Measurements from ENCODE around the gene FGF19.
A peak's percentile ranks its signal among the peaks of the same experiment; 100 is the strongest.
"Not testable (repeated sequence)": the region's sequence is repeated elsewhere in the genome, so short reads cannot be mapped to it uniquely, and the experiment has no call there.

Gene FGF19

DNA sequence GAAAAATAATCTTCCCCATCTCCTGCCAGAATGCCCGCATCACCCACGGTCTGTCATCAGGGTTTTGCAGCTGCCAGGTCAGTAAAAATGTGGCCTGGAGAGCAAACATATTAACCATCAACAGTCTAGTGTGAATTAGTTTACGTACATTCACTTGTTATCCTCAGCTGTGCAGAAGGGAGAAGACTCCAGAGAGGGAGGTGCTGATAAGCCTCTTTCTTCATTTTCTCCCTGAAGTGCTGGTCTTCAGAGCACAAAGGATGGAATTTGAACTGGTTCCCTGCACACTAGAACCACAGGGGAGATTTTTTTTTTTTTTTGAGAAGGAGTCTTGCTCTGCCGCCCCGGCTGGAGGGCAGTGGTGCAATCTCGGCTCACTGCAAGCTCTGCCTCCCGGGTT, 8.2 kb downstream of the FGF19 start:
- DNase-seq = no peak

- no peak for DNase-seq
These were observed 9.0 kb downstream of the FGF19 start for GRCh38 chr11:69694781-69695180.

DNA sequence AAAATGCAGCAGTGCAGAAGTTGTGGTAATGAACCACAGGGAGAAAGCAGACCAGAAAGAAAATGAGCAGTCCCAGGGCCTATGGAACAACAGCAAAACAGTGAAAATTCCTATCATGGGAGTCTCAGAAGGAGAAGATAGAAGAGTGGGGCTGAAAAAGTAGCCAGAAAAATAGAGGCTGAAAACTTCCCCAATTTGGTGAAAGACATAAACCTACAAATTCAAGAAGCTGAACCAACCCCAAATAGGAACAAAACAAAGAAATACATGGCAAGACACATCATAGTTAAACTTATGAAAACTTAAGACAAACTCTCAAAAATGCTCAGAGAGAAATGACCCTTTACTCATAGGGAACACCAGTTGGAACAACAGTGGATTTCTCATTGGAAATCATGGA, 11.4 kb downstream of the FGF19 start:
- DNase-seq = no peak

GRCh38 chr11:69691463-69691862, 12.4 kb downstream of the FGF19 start:
- DNase-seq = no peak

GRCh38 chr11:69689484-69690319, 14.1 kb downstream of the FGF19 start:
- DNase-seq = no peak

DNA sequence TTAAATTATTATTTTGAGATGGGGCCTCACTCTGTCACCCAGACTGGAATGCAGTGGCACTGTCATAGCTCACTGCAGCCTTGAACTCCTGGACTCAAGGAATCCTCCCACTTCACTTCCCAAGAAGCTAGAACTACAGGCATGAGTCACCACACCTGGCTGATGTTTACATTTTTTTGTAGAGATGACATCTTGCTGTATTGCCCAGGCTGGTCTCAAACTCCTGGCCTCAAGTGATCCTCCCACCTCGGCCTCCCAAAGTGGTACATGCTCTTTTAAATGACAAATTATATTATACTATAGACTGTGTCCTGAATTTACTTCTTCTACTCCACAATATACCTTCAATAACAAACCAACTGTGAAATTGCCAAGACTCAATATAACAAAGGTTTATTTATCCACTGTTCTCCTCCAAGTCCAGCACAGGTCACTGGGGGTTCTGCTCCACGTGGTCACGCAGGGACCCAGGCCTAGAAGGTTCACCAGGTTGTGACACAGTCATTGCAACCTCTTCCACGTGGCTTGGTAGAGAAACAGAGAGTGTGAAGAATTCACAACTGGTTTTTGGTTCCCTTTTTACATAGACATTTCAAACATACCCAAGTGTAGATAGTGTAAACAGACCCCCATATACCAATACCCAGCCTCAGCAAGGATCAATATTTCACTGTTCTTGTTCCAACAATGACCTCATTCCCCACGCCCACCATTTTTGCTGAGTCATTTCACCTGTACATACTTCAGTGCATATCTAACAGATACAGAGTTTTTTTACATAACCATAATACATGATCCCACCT, 15.7 kb downstream of the FGF19 start:
- DNase-seq = not testable (repeated sequence)

DNA sequence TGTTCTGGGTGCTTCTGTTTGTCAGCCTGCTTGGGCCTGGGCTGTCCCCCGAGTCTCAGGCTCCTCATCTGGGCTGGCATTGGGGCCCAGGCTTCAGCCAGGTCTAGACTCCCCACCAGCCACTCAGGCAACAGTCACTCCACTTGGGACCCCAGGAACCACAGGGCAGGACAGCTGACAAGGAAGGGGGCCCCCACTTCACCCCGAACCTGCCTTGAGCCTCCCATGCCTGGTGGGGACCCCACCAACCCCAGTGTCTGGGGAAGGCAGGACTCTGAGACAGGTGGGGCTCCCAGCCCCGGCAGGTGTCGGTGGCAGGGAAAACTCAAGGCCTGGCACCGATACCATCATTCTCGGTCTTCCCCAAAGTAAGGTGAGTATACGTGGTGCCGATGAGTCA, 17.0 kb downstream of the FGF19 start:
- no peak for DNase-seq

DNA sequence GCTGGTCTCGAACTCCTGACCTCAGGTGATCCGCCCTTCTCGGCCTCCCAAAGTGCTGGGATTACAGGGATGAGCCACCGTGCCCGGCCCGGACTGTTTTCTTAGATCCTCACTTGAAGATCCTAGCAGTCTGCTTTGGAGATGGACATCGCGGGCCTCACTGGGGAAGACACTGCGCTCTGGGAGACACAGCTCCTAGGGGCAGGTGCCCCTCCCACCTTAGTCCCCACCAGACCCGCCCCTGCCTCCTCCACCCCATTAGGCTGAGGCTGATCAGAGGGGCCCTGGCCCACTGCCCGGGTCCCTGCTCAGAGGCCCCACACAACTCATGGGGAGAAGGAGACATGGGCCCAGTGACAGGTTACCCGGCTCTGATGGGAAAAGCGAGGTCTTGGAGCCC, 17.4 kb downstream of the FGF19 start:
- no peak for DNase-seq

GRCh38 chr11:69685348-69685747, 18.5 kb downstream of the FGF19 start:
- no peak for DNase-seq

GRCh38 chr11:69684651-69685050, 19.2 kb downstream of the FGF19 start:
- no peak for DNase-seq

DNA sequence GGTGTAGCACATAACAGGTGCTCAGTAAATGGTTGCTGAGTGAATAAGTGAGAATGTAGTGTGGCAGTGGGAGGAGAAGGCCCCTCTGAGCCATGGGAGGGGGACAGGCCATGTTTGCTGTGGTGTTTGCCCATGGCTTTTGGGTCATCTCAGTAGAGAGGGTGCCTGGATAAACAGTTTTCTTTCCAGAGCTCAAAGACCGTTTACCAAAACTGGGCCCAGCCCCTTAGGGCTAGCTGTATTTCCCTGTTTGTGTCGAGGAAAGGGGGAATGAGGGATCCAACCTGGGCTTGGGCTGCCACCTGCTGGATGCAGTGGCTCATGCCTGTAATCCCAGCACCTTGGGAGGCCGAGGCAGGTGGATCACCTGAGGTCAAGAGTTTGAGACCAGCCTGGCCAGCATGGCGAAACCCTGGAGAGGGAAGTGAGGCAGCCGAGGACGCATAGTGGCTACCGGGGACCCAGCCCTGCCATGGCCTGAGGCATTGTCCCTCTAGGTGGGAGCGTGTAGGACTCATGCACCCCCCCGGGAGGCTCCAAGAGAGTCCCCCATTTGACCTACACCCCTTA, 20.0 kb downstream of the FGF19 start:
- DNase-seq = no peak

DNA sequence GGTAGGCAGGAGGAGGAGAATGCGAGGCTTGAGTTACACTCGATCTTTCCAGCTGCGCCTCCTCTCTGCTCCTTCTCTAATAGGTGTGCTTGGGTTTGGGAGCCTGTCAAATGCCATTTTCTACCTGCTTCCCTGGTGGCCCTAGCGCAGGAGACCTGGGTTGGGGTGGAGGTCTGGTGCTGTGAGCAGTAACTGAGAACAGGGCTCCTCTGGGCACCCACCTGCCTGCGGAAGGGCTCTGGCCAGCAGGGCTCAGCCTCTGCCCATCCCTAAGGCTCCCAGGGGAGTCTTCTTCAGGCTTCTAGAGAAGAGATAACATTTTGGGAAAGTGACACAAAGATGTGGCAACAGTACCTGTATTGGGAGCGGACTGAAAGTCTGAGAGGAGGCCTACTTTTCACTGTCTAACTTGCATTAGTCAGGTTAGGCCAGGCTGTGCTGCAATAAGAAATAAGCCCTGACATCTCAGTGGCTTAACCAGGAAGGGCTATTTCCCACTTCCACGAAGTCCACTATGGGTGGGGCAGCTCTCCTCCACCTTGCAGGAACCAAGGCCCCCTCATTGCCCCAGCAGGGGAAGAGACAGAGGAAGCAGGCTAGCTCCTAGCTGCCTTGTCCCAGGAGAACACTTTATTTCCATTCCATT, 21.0 kb downstream of the FGF19 start:
- DNase-seq = no peak

GRCh38 chr11:69682221-69682620, 21.6 kb downstream of the FGF19 start:
- no peak for DNase-seq

DNA sequence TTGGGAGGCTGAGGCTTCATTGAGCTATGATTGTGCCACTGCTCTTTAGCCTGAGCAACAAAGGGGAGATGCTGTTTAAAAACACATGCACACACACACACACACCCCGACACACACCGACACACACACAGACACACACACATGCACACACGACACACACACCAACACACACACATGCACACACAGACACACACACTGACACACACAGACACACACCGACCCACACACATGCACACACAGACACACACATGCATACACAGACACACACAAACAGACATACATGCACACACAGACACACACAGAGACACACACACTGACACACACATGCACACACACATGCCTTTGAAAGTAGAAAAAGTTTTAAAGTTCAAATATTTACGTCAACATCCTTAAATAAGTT, 23.1 kb downstream of the FGF19 start:
- DNase-seq = no peak

- no peak for DNase-seq
These were observed 26.1 kb downstream of the FGF19 start for GRCh38 chr11:69677749-69678148.

DNA sequence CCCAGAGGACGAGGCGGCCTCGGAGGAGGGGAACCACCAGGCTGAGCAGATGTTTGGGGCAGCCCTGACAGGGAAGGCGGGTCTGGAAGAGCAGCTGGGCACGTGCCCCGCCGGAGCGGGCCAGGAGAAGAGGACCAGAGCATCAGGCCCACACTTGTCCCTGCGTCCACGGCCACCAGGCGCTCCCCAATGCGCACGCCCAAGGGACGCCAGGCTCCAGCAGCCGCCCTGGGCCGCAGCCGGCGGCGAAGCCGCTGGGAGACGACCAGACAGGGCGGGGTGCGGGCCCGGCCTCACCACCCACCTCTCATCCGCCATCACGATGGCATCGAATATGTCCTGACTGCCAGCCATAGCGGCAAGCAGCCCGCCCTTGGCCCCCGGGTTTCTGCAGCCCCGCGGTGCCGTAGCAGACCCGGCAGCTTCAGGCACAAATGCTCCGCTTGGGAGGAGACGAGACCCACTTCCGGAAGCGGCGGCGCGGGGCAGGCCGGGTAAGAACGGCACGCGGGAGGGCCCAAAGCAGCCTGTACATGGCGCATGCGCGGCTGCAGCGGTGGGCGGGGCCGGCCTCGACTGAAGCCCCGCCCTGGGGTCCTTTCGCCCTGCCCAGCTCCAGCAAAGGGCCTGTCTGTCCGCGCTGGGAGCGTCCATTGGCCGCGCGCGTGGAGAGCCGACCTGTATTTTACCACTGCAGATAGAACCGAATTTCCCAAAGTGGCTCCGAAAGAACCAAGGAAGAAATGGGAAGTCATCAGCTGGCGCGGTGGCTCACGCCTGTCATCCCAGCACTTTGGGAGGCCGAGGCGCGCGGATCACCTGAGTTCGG, 28.7 kb downstream of the FGF19 start, which contains the start of gene LTO1:
LTO1 (minus strand) TSS at position 468 of the 829 bp plus-strand sequence; CDS start at position 354, 114 bp downstream.
- peak; percentile 98 for DNase-seq

DNA sequence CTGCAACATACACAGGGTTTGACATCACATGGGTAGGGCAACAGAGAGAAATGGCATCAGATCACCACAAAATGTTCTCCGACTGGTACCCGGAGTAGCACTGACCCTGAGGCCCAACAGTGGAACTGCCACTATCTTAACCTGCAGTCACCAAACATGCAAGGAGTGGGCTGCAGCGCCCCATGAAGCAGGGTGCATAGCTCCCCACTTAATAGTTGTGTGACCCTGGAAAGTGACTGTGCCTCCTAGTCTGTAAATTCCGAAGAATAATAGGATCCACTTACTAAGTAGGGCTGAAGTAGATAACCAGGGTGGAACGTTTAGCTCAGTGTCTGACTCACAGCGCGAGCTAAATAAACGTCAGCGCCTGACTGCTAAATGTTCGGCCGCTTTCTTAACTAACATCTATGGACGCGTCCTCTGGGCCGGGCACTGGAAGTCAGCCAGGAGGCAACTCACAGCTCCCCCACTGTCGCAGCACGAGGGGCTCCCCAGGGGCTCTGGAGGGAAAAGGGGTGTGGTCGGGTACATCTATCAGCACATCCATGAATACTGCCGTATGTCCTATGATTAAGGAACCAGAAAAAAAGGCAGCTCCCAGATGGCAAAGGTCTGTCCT, 29.4 kb downstream of the FGF19 start:
- no peak for DNase-seq

GRCh38 chr11:69671734-69672465, 31.9 kb downstream of the FGF19 start:
- DNase-seq = no peak

DNA sequence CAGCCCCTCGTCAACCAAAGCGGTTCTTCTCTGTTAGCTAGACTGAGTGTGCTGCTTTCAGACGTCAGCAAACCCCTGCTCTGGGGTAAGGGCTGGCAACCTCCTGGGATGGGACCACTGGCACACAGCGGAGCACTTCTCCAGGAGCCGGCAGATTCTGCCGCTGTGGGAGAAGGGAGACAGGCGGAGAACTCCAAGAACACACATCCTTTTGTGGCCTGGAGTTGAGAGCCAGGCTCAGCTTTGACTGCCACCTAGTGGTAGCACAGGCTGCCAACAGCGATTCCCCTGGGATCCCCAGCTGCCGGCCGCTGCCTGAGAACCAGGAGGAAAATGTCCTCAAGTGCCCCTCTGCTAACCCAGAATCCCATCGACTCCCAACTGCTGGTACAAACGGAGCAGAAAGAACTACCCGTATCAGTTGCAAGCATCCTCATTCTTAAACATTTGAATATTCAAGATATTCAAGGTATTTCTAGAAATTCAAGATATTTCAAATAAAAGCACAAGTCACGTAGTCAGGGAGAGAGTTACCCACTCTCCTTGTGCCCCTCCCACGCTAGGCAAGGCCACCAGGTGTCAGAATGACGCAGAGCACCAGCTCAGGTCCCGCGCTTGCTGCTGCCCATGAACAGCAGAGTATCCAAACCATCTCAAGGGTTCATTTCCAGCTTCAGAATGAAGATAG, 33.5 kb downstream of the FGF19 start:
- peak; percentile 91 for DNase-seq

DNA sequence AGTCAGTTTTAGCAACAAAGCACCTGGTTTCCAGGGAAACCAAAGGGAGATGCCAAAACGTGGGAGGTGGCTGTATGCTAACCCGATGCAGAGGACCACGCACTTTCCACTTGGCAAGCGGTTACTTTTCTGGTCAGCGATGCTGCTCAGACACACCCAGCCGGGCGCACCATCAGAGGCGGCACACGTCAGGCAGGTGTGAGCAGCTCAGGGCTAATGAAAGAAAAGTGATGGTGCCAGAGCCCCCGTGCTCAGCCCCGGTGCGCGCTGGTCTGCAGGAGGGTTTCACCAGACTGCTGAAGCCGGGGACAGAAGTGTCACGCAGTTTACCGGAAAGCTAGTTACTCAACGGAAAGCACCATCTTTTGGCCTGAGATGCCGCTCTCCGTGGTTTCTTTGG, 34.3 kb downstream of the FGF19 start:
- DNase-seq = no peak

All from right forelimb (tissue), 1 donor.